NCI-H146 treated with DMSO at 0.1 percent for 48 hours (cell line): ENCODE data around the gene PACRGL.
"Not testable (repeated sequence)": the region's sequence is repeated elsewhere in the genome, so short reads cannot be mapped to it uniquely, and the experiment has no call there.

Source experiments
- DNase-seq: peaks from one replicate; lab custom pipeline; 2025; ENCODE audit not compliant: unreplicated experiment; lab: John Stamatoyannopoulos, UW

Gene PACRGL

GRCh38 chr4:20723019-20723418 lies 22.8 kb downstream of the PACRGL start:
- DNase-seq, result no peak

DNA sequence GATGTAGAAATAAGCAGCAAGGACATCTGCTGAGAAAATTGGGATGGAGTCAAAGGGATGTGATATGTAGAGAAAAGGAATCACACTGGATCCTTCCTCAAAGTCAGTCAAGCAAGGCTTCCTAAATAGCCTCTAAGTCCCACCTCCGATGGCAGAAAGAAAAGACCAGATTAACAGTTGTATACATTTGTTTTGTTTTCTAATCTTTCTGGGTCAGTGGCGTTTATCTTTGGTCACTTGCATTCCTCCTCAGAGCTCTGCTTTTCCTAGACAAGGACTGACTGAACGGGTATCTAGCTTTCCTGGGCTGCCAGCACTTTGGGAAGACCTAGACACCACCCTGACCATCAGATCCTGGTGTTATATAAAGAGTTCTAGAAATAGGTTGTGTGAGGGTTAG lies 23.2 kb downstream of the PACRGL start:
- no peak for DNase-seq

DNA sequence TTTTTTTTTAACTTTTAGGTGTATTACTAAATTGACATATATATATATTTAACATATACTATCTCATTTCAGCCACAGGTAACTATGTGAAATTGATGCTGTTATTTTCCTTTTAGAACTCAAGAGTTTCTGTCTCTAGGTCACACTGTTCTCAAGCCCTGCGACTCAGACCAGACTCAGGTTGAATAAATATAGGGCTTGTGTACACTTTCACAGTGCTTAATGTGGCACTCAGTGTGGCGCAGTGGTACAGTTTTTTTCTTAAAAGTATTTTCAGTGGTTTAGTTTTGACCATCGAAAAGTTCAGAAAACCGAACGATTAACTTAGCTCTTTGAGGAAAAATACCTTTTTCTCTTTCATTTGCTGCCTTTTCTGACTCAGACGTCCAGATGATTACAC lies 24.7 kb downstream of the PACRGL start:
- no peak for DNase-seq

DNA sequence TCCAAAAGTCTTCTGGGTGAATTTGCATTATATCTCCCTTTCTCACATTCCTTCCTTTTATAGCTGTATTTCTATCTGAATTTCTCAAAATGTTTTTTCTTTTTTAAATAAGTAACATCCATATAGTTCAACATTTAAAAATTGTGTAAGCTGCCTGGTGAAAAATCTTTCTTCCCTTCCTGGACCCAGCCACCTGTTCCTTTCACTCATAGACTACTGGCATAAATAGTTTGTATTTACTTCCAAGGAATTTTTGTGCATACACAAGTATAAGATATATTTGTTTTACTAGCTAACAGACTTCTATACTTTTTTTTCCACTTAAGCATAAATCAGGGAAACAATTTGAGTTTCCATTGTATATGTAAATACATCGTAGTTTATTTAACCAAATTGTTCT lies 35.7 kb downstream of the PACRGL start:
- no peak for DNase-seq

DNA sequence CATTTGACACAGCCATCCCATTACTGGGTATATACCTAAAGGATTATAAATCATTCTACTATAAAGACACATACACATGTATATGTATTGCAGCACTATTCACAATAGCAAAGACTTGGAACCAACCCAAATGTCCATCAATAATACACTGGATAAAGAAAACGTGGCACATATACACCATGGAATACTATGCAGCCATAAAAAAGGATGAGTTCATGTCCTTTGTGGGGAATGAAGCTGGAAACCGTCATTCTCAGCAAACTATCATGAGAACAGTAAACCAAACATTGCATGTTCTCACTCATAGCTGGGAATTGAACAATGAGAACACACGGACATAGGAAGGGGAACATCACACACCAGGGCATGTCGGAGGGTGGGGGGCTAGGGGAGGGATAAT lies 45.7 kb downstream of the PACRGL start:
- not testable (repeated sequence) for DNase-seq

GRCh38 chr4:20752641-20753040 lies 52.4 kb downstream of the PACRGL start:
- no peak for DNase-seq

DNA sequence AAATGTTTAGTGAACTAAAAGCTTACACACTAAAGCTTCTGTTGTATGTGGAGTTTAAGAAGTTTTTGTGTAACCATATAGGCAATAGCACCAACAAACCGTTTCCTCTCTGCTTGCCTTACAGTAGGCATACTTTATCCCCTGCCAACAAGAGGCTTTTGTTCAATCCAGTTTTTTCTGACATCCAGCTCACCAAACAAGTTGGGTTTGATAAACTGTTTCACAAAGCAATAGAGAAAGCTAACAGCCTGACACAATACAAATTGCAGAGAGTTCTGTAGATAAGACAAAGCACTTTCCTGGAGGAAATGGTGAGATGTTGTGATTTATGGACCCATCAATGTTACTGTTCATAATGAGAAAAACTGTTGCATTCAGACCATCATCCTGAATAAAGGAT lies 53.8 kb downstream of the PACRGL start:
- no peak for DNase-seq

DNA sequence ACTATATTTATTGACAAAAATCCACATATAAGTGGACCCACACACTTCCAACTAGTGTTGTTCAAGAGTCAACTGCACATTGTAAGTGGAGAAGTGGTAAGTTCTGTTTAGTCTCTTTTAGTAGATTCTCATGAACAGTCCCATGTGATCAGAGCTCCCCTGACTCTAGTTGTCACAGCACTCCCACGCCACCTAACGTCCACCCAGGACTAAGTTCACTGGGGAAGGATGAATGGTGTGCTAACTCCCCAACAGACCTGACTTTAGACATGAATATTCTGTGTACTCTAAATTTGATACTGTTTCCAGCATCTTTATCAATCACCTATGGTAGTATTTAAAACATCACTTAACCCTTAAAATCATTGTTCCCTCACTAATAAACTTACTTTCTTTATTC lies 59.8 kb downstream of the PACRGL start:
- DNase-seq, result no peak

- no peak for DNase-seq
Observed at GRCh38 chr4:20761382-20761781, 61.1 kb downstream of the PACRGL start.

DNA sequence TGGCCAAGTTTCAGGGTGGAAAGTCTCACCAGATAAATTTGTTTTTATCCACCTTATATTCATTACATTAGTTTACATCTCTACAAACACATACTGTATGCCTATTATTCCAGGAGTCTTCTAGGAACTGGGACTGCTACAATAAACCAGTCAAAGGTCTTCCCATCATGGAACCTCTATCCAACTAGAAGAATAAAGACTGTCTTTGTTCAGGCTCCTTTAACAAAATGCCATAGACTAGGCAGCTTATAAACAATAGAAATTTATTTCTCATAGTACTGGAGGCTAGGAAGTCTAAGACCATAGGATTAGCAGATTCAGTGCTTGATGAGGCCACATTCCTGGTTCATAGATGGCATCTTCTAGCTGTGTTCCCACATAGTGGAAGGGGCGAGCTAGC lies 61.6 kb downstream of the PACRGL start:
- no peak for DNase-seq

GRCh38 chr4:20764366-20764992 lies 64.2 kb downstream of the PACRGL start:
- DNase-seq, result no peak

- DNase-seq, result peak; percentile 4
Observed at GRCh38 chr4:20773144-20773997, 73.1 kb downstream of the PACRGL start.

GRCh38 chr4:20778896-20779295 lies 78.6 kb downstream of the PACRGL start:
- DNase-seq, result no peak

GRCh38 chr4:20783134-20783533 lies 82.9 kb downstream of the PACRGL start:
- DNase-seq, result not testable (repeated sequence)

GRCh38 chr4:20787940-20788665 lies 87.8 kb downstream of the PACRGL start:
- no peak for DNase-seq
